Measurements from ENCODE around the gene COPS7A.

COPS7A gene

DNA sequence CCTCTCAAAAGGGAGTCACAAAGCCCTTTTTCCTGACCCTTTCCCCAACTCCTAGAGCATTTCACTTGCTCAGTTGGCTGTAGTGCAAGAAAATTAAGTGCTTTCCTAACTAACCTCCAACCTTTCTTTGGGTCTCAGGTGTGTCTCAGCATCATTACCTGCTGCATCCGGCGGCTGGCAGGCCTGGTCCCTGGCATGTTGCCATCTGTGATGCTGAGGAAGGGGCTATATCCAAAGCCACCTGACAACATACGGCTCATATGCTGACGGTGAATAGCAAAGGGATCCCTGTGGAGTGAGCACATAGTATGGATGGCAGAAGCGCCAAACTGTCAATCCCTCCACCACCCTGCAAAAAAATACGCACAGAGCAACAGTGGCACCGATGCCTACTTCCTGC lies 27.9 kb downstream of the COPS7A start:
- DNase-seq (ENCODE audit: extremely low read depth, insufficient read length): no peak
- peaks cover 24% of the 10 kb centered on the region for H3K36me3 ChIP-seq (ENCODE audit: control insufficient read depth, insufficient read depth, low read length)
- H3K4me3 ChIP-seq (replicated peaks; ENCODE audit: low read depth, low read length): peak overlapping the region; percentile 90
- TF ChIP-seq, protein P1, sequence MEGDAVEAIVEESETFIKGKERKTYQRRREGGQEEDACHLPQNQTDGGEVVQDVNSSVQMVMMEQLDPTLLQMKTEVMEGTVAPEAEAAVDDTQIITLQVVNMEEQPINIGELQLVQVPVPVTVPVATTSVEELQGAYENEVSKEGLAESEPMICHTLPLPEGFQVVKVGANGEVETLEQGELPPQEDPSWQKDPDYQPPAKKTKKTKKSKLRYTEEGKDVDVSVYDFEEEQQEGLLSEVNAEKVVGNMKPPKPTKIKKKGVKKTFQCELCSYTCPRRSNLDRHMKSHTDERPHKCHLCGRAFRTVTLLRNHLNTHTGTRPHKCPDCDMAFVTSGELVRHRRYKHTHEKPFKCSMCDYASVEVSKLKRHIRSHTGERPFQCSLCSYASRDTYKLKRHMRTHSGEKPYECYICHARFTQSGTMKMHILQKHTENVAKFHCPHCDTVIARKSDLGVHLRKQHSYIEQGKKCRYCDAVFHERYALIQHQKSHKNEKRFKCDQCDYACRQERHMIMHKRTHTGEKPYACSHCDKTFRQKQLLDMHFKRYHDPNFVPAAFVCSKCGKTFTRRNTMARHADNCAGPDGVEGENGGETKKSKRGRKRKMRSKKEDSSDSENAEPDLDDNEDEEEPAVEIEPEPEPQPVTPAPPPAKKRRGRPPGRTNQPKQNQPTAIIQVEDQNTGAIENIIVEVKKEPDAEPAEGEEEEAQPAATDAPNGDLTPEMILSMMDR (IDR thresholded peaks at IDR 0.05; ENCODE audit: insufficient read depth, low read length, poor library complexity, severe bottlenecking): no peak
- no peaks in the 10 kb centered on the region for H3K27me3 ChIP-seq (replicated peaks; ENCODE audit: control insufficient read depth, insufficient read depth, low read length)

DNA sequence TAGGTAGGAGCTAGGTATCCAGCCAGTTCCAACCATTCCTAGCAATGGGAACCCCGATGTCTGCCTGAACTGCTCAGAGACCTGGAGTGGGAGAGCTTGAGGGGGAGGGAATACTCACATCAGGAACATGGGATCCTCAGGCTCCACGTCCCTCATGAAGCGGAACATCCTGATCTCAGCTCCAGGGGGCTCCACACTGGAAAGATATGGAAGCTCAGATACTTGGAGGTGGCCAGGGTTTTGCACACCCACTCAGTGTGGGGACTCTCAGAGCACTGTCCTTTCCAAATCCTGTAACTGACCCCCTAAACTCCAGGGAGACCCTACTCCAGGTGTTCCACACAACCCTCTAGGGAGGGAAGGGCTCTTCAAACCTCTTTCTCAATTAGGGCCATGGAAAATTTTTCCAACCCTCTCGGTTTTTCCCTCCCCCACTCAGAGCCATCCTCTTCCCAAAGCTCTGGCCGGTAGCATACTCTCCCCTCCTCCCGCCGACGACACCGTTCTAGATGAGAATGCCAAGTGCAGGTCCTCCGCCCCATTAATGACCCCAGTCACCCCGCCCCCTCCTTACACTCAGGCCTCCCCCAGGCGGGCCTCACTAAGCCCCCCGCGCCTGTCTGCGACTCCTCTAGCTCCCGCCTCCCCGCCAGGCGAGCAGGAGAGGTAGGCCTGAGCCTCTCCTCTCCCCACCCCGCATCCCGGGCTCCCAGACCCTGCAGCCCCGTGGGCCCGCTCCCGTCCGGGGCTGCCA lies 28.5 kb downstream of the COPS7A start:
- peaks cover 21% of the 10 kb centered on the region for H3K36me3 ChIP-seq (ENCODE audit: control insufficient read depth, insufficient read depth, low read length)
- no peaks in the 10 kb centered on the region for H3K27me3 ChIP-seq (replicated peaks; ENCODE audit: control insufficient read depth, insufficient read depth, low read length)
- DNase-seq (ENCODE audit: extremely low read depth, insufficient read length): no peak
- TF ChIP-seq, protein P1 (IDR thresholded peaks at IDR 0.05; ENCODE audit: insufficient read depth, low read length, poor library complexity, severe bottlenecking): no peak
- peak overlapping the region; percentile 90 for H3K4me3 ChIP-seq (replicated peaks; ENCODE audit: low read depth, low read length)

DNA sequence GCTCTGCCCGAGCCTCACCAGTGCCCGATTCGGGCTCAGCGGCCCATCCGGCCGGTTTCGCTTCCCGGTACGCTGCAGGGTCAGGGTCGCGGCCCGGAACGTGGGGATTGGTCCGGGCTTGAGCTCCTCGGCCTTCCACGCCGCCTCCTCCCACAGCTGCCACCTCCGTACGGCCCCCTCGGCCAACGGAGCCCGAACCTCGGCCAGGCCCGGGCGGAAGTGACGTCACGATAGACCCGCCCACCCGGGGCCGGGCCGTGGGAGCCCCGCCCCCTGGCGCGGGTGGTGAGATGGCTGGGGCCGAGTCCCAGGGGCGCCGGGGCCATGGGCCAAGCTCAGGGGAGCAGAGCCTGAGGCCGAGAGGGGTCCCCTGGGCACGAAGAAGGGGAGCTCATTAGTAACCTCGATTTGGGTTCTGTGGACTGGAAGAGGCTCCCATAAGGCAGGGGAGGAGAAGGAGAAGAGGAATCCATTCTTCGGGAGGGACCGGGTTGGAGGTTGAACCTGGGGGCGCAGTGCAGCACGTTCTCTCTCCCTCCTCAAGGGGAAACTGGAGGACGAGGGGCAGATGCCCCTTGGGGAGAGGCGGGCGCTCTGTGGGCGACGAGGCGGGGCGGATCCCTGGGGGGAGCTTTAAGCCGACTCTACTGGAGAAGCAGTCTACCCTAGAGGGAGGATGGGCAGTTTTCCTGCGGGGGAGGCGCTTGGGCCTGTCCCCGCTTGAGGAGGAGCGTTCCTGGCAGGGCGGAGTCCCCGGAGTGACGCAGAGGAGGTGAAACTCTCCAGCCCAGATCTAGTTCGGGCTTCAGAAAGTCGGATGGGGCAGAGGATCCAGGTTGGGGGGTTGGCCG lies 29.3 kb downstream of the COPS7A start, which contains the start of gene MLF2:
MLF2 (minus strand) TSS at position 221 of the 851 bp plus-strand sequence. CDS start 807 bp downstream, outside the sequence.
- peak; percentile 96 for DNase-seq (ENCODE audit: extremely low read depth, insufficient read length)
- TF ChIP-seq, protein P1 (IDR thresholded peaks at IDR 0.05; ENCODE audit: insufficient read depth, low read length, poor library complexity, severe bottlenecking): no peak
- peak within 1 kb of the TSS; percentile 90 for H3K4me3 ChIP-seq (replicated peaks; ENCODE audit: low read depth, low read length)
- no peaks in the 10 kb centered on the region for H3K27me3 ChIP-seq (replicated peaks; ENCODE audit: control insufficient read depth, insufficient read depth, low read length)
- H3K36me3 ChIP-seq (ENCODE audit: control insufficient read depth, insufficient read depth, low read length): peaks cover 21% of the 10 kb centered on the region

DNA sequence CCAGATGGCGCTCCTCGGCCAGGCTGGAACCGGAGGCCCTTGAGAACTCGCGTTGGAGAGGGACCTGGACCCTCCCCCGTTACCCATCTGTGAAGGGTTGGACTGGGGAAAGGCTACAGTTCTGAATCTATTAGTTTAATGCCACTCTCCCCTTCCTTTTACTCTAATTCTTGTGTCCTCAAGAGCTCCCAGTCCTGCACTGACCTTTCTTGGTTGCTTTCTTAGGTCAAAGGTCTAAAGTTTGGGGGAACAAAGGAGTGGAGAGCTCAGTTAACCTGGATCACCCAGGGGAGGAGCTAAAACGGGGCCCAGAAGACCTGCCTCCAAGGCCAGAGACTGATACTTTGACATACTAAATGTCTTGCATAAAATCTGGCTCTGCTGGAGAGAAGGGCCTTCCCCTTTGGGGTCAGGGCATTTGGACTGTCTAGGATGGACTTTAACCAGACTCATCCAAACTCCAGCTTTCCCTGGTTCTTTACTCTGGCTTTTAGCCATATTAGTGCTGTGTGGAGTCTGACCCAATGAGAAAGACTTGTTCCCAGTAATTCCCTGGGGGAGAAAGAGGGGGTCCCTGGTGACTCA lies 30.0 kb downstream of the COPS7A start:
- Histone ChIP-seq H3K36me3 (ENCODE audit: control insufficient read depth, insufficient read depth, low read length) (peaks cover 17% of the 10 kb centered on the region), H3K4me3 (replicated peaks; ENCODE audit: low read depth, low read length) (no peak overlapping the region), H3K27me3 (replicated peaks; ENCODE audit: control insufficient read depth, insufficient read depth, low read length) (no peaks in the 10 kb centered on the region)
- TF ChIP-seq, protein P1 (IDR thresholded peaks at IDR 0.05; ENCODE audit: insufficient read depth, low read length, poor library complexity, severe bottlenecking): peak; percentile 93
- DNase-seq (ENCODE audit: extremely low read depth, insufficient read length): no peak

DNA sequence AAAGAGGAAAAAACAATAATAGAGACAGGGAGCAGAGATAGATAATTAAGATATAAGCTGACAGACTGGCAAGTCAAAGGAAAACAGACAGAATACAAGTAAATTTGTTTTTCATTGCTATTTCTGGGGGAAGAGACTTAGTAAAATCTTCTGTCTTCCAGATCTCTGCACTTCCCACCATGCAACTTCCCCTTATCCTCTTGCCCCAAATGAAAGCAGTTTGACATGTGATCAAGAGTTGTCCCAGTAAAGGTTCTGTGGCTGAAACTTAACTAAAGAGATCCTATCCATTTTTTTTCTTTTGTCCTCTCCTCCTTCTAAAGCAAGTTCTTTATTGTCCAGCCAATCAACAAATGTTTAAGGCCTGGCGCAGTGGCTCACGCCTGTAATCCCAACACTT lies 30.6 kb downstream of the COPS7A start:
- TF ChIP-seq, protein P1 (IDR thresholded peaks at IDR 0.05; ENCODE audit: insufficient read depth, low read length, poor library complexity, severe bottlenecking): no peak
- DNase-seq (ENCODE audit: extremely low read depth, insufficient read length): no peak
- H3K27me3 ChIP-seq (replicated peaks; ENCODE audit: control insufficient read depth, insufficient read depth, low read length): no peaks in the 10 kb centered on the region
- H3K36me3 ChIP-seq (ENCODE audit: control insufficient read depth, insufficient read depth, low read length): peaks cover 13% of the 10 kb centered on the region
- H3K4me3 ChIP-seq (replicated peaks; ENCODE audit: low read depth, low read length): no peak overlapping the region
